RWPE2 (cell line): ENCODE measurements around the gene ALPI.
A peak's percentile ranks its signal among the peaks of the same experiment; 100 is the strongest.

Source experiments
- ATAC-seq: fragments of 200-7000 bp; cut with Tn5 transposase; 3 replicates; pipeline ENCODE4 v1.9.1; 2021; ENCODE audit warnings: low read depth
- DNase-seq: peaks from one replicate; pipeline ENCODE4 v3.0.0-alpha.2; 2020; ENCODE audit warnings: low spot score
- H3K27ac ChIP-seq: fragments of 450-650 bp; 2 replicates; pipeline ENCODE4 v1.5.1; 2017; ENCODE audit warnings: mild to moderate bottlenecking; ENCODE audit not compliant: poor library complexity, severe bottlenecking
- H3K27me3 ChIP-seq: fragments of 250-450 bp; sonication (Bioruptor Pico); 2 replicates; pipeline ENCODE4 v1.5.1; 2021; ENCODE audit warnings: mild to moderate bottlenecking, moderate library complexity; ENCODE audit not compliant: insufficient read depth, poor library complexity, severe bottlenecking
- H3K36me3 ChIP-seq: fragments of 250-450 bp; sonication (Bioruptor Pico); 2 replicates; pipeline ENCODE4 v1.5.1; 2020; ENCODE audit warnings: low read depth, mild to moderate bottlenecking, moderate library complexity
- H3K4me1 ChIP-seq: fragments of 250-450 bp; sonication (Bioruptor Pico); 2 replicates; pipeline ENCODE4 v1.5.1; 2021; ENCODE audit warnings: mild to moderate bottlenecking, moderate library complexity; ENCODE audit not compliant: insufficient read depth, poor library complexity, severe bottlenecking
- H3K4me3 ChIP-seq: fragments of 250-450 bp; sonication (Bioruptor Pico); 2 replicates; pipeline ENCODE4 v1.5.1; 2021; ENCODE audit warnings: mild to moderate bottlenecking, moderate library complexity; ENCODE audit not compliant: severe bottlenecking
- H3K9me3 ChIP-seq: fragments of 250-450 bp; sonication (Bioruptor Pico); 2 replicates; pipeline ENCODE4 v1.5.1; 2021; ENCODE audit warnings: mild to moderate bottlenecking, moderate library complexity; ENCODE audit not compliant: severe bottlenecking
- TF ChIP-seq, protein P1 (sequence below): fragments of 450-650 bp; IDR thresholded peaks from one replicate; pipeline ENCODE4 v1.5.1; 2017; ENCODE audit warnings: mild to moderate bottlenecking, moderate library complexity; ENCODE audit not compliant: poor library complexity, severe bottlenecking

Gene ALPI

GRCh38 chr2:232503809-232504323 lies 47.9 kb downstream of the ALPI start:
- TF ChIP-seq, protein P1, sequence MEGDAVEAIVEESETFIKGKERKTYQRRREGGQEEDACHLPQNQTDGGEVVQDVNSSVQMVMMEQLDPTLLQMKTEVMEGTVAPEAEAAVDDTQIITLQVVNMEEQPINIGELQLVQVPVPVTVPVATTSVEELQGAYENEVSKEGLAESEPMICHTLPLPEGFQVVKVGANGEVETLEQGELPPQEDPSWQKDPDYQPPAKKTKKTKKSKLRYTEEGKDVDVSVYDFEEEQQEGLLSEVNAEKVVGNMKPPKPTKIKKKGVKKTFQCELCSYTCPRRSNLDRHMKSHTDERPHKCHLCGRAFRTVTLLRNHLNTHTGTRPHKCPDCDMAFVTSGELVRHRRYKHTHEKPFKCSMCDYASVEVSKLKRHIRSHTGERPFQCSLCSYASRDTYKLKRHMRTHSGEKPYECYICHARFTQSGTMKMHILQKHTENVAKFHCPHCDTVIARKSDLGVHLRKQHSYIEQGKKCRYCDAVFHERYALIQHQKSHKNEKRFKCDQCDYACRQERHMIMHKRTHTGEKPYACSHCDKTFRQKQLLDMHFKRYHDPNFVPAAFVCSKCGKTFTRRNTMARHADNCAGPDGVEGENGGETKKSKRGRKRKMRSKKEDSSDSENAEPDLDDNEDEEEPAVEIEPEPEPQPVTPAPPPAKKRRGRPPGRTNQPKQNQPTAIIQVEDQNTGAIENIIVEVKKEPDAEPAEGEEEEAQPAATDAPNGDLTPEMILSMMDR = no peak
- H3K9me3 ChIP-seq = no peaks in the 10 kb centered on the region
- no peak for DNase-seq
- no peak overlapping the region for H3K27ac ChIP-seq
- no peak overlapping the region for H3K4me3 ChIP-seq
- no peaks in the 10 kb centered on the region for H3K36me3 ChIP-seq
- no peak for ATAC-seq
- H3K27me3 ChIP-seq = peaks cover 34% of the 10 kb centered on the region
- no peaks in the 10 kb centered on the region for H3K4me1 ChIP-seq

DNA sequence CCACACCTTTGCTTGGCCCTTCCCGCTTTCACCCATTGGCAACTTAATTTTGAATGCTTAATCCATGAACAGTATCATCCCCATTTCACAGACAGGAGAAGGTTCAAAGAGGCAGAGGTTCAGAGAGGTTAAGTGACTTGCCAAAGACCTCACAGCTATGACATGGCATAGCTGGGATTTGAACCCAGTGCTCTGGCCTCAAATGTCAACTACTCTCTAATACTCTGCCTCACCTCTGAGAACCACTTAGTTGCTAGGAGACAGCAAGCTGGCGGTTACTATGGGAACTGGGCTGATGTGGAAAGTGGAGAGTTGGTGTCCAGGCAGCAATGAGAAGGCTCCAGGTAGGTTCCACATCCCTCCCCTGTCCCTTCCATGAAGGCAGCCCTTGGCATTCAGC lies 48.5 kb downstream of the ALPI start:
- TF ChIP-seq, protein P1 = no peak
- Histone ChIP-seq H3K9me3 (no peaks in the 10 kb centered on the region), H3K36me3 (no peaks in the 10 kb centered on the region), H3K27me3 (peaks cover 34% of the 10 kb centered on the region), H3K4me3 (no peak overlapping the region), H3K4me1 (no peaks in the 10 kb centered on the region), H3K27ac (no peak overlapping the region)
- DNase-seq (no peak), ATAC-seq (no peak)

- Histone ChIP-seq H3K36me3 (no peaks in the 10 kb centered on the region), H3K27ac (no peak overlapping the region), H3K4me1 (no peaks in the 10 kb centered on the region), H3K4me3 (no peak overlapping the region), H3K27me3 (peaks cover 34% of the 10 kb centered on the region), H3K9me3 (no peaks in the 10 kb centered on the region)
- ATAC-seq = peak; percentile 24; the same call in 1 of the 3 replicates
- no peak for DNase-seq
- TF ChIP-seq, protein P1 = no peak
Observed at GRCh38 chr2:232505856-232506255, 49.9 kb downstream of the ALPI start.

GRCh38 chr2:232506709-232507108 lies 50.8 kb downstream of the ALPI start:
- no peaks in the 10 kb centered on the region for H3K9me3 ChIP-seq
- no peak overlapping the region for H3K27ac ChIP-seq
- TF ChIP-seq, protein P1 = no peak
- peaks cover 34% of the 10 kb centered on the region for H3K27me3 ChIP-seq
- ATAC-seq = peak; percentile 27; the same call in 1 of the 3 replicates
- no peak overlapping the region for H3K4me3 ChIP-seq
- no peaks in the 10 kb centered on the region for H3K4me1 ChIP-seq
- DNase-seq = no peak
- no peaks in the 10 kb centered on the region for H3K36me3 ChIP-seq

DNA sequence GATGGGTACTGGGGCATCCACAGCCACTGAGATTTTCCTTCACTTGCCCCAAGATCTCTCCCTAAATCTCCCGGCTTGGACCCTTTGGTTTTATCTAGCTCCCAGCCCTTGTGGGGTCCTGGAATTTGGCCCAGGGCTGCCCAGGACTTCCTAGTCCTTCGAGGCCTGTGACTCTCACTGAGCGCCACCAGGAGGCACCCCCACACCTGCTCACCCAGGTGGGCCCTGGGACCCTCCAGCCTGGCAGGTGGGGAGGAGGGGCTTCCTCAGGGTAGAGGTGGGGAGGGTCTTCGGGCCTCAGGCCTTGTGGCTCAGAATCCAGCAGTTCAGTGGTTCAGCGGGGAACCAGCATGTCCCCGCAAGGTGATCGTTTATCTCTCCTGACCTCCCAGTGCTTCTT lies 52.3 kb downstream of the ALPI start:
- Histone ChIP-seq H3K27me3 (peaks cover 27% of the 10 kb centered on the region), H3K36me3 (no peaks in the 10 kb centered on the region), H3K4me1 (no peaks in the 10 kb centered on the region), H3K4me3 (no peak overlapping the region), H3K9me3 (no peaks in the 10 kb centered on the region), H3K27ac (no peak overlapping the region)
- TF ChIP-seq, protein P1 = no peak
- no peak for ATAC-seq
- no peak for DNase-seq
